NCI-H146 treated with DMSO at 0.1 percent for 48 hours (cell line): ENCODE data around the gene OR56B1.

ENCODE experiments used
- DNase-seq: peaks from one replicate; lab custom pipeline; 2025; ENCODE audit not compliant: unreplicated experiment; lab: John Stamatoyannopoulos, UW

OR56B1 gene

DNA sequence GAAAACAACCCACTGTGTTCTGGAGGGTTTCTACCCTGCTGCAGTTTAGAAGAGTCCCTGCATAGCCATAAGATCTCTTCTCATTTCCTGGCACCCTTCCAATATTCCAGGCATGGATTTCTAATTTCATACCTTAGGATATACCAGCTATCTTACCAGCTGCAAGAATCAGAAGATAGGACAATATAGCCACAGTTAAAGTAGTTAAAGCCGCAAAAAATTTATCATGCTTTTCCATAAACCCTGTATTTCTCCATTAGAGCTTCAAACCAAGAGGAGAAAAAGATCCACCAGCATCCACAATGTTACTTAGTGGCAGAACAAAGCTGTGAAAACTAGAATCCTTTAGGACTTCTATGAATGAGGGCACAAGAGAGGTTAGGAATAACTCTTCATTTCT is 8.6 kb upstream of the OR56B1 start:
- DNase-seq: no peak

DNA sequence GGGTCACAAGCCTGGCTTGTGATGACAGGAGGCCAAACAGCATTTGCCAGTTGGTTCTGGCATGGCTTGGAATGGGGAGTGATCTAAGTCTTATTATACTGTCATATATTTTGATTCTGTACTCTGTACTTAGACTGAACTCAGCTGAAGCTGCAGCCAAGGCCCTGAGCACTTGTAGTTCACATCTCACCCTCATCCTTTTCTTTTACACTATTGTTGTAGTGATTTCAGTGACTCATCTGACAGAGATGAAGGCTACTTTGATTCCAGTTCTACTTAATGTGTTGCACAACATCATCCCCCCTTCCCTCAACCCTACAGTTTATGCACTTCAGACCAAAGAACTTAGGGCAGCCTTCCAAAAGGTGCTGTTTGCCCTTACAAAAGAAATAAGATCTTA is 843 bp downstream of the OR56B1 start:
- DNase-seq: no peak

DNA sequence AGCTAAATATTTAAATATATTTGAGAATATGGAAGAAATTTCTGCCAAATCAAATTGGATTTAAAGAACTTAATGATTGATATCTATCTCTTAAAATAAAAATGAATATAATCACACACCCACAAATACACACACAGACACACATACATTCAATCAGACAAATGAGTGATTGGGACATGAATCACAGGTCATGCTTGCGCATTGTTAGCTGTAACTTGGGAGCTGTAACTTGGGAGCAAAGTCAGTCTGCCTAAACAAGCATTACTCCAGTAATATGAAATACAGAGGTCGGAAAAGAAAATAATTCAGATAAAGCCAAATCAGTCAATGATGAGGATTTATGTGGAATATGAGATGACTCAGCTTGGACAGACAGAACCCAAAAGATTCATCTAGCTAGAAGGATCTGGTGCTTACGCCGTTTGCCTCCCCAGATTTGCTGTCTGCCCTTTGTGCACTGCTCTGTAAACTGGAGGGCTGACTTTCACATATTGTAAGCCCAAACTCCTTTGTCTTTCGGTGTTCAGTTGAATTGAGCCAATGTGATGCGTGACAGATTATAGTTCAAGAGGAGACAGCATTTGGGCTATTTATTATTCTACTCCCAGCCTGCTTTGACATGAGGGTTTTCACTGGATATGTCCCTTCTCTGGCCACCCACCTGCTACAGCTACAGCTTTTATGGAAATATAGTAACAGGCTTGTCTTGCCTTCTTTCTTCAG is 1.6 kb downstream of the OR56B1 start:
- DNase-seq: no peak

DNA sequence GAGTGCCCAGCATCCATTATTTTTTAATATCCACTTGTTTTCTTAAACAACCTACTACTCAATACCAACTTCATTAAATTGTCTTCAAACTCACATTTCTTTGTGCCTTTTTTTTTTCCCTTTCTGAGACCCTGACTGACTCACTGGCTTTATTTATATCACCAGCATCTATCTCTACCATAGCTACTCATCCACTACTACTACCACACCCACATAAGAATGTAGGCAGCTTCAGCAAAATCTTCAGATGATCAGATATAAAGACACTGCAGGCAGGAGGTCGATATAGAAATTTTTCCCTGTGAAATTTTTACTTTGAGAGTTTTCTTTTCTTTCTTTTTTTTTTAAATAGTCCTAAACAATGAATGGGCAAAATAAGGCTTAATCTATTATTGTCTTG is 2.2 kb downstream of the OR56B1 start:
- no peak for DNase-seq

DNA sequence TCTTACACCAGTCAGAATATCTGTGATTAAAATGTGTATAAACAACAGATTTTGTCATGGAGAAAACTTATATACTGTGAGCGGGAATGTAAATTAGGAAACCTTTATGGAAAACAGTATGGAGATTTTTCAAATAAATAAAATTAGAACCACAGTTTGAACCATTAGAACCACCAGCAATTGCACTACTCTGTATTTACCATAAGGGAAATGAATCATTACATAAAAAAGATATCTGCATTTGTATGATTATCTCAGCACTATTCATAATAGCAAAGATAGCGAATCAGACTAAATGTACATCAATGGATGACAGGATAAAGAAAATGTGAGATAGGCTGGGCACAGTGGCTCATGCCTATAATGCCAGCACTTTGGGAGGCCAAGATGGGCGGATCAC is 10.4 kb downstream of the OR56B1 start:
- DNase-seq: no peak

DNA sequence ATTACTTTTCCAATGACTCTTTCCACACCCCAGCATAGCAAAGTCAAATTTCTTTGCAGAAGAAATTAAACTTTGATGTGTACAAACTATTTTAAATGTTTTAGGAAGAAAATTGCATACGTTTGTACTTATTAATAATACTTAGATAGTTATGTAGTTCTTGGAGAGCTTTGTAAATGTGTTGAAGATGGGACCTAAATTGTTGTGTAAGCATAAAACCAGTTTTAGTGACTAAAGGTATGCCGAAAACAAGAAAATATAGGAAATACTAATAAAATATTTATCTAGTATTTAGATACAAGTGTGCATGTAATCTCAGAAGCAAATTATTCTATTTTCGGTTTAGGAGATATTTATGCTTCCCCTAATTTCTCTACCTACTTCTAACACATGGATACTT is 13.6 kb downstream of the OR56B1 start:
- no peak for DNase-seq

DNA sequence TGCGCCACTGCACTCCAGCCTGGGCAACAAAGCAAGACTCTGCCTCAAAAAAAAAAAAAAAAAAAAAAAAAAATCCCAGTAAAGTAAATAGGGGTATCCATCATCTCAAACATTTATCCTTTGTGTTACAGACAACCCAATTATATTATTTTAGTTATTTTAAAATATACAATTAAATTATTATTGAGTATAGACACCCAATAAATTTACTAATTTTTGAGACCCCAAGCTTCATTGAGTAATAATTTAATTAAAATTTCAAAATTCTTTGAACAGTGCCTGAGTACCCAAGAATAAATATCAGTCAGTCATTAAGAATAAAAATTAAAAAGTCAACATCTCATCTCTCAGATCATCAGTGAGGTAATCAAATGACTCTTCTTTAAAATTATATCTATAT is 17.7 kb downstream of the OR56B1 start, which contains the start of gene OR52N4:
OR52N4 (plus strand) TSS at position 301 of the 400 bp plus-strand sequence. CDS start 498 bp downstream, outside the sequence.
- DNase-seq: no peak

DNA sequence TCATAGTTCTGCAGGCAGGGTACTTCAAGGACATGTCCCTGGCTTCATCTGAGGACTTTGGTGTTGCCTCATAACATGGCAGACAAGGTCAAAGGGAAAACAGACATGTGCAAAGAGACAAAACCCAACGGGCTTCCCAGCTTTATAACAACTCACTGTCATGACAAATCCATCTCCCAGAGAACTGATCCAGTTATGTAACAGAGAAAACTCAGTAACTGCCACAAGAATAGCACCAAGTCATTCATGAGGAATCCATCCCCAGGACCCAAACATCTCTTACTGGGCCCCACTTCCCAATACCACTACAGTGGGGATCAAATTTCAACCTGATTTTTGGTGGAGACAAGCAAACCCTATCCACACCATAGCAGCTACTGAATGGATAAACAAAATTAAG is 30.8 kb downstream of the OR56B1 start:
- no peak for DNase-seq

DNA sequence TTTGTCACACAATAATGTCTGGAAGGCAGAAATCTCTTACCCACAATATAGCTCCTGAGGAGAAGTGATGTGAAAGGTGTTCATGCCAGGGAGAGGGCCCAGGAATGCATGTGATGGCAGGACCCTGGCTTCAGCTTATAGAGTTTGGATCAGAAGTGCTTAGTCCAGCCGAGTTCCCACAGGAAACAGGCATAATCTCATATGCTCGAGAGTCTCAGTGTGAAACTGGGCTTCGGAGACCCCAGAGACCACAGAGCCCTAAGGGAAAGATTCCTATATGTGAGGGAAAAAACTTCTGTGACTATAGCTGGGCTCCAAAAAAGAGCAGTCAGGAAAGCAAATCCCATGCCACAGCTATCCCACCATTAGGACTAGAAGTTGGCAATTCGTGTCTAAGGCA is 47.0 kb downstream of the OR56B1 start, which contains the start of gene OR52N5:
OR52N5 (minus strand) TSS at position 101 of the 400 bp plus-strand sequence. CDS start 4,721 bp downstream, outside the sequence.
- no peak for DNase-seq
